Measurements from ENCODE around the gene PSG11.
"Not testable (repeated sequence)": the region's sequence is repeated elsewhere in the genome, so short reads cannot be mapped to it uniquely, and the experiment has no call there.

Gene PSG11

DNA sequence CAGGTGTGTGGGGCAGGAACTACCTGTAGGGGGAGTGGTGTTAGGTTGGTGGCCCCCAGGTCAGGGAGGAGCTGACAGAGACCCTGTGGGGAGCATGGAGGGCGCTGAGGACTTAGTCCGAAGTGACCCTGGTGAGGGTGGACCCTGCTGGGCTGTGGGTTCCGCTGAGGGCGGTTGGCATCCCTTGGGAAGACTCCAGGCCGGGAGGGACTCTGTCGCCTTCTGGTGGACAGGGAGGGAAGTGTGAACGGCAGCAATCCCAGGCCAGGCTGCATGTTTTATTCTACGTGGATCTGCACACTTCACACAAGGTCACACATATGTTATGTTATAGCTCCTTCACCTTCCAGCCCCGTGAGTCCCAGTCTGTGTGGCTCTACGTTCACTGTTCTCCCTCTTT lies 1.7 kb upstream of the PSG11 start:
- not testable (repeated sequence) for H3K27me3 ChIP-seq (ENCODE audit: control insufficient read depth in 1 of 2, insufficient read depth in 2 of 2, low read length in 2 of 2); H3K4me3 ChIP-seq (ENCODE audit: low read depth in 1 of 2, low read length in 2 of 2); H3K4me1 ChIP-seq (ENCODE audit: control insufficient read depth in 1 of 2, insufficient read depth in 2 of 2, low read length in 2 of 2); H3K9me3 ChIP-seq (ENCODE audit: control insufficient read depth in 1 of 2, low read length in 2 of 2); H3K27ac ChIP-seq (ENCODE audit: low read depth, low read length); H3K9ac ChIP-seq (ENCODE audit: low read depth in 1 of 2, low read length in 2 of 2); H3K36me3 ChIP-seq (ENCODE audit: control insufficient read depth in 1 of 2, insufficient read depth in 2 of 2, low read length in 2 of 2)

GRCh38 chr19:43027061-43027460 lies 792 bp upstream of the PSG11 start:
- H3K27me3 ChIP-seq (ENCODE audit: control insufficient read depth in 1 of 2, insufficient read depth in 2 of 2, low read length in 2 of 2); H3K4me1 ChIP-seq (ENCODE audit: control insufficient read depth in 1 of 2, insufficient read depth in 2 of 2, low read length in 2 of 2); H3K27ac ChIP-seq (ENCODE audit: low read depth, low read length); H3K4me3 ChIP-seq (ENCODE audit: low read depth in 1 of 2, low read length in 2 of 2); H3K9me3 ChIP-seq (ENCODE audit: control insufficient read depth in 1 of 2, low read length in 2 of 2); H3K36me3 ChIP-seq (ENCODE audit: control insufficient read depth in 1 of 2, insufficient read depth in 2 of 2, low read length in 2 of 2); H3K9ac ChIP-seq (ENCODE audit: low read depth in 1 of 2, low read length in 2 of 2): not testable (repeated sequence)

GRCh38 chr19:43022098-43022497 lies 4.2 kb downstream of the PSG11 start:
- H3K4me1 ChIP-seq (ENCODE audit: control insufficient read depth in 1 of 2, insufficient read depth in 2 of 2, low read length in 2 of 2); H3K36me3 ChIP-seq (ENCODE audit: control insufficient read depth in 1 of 2, insufficient read depth in 2 of 2, low read length in 2 of 2); H3K4me3 ChIP-seq (ENCODE audit: low read depth in 1 of 2, low read length in 2 of 2); H3K27me3 ChIP-seq (ENCODE audit: control insufficient read depth in 1 of 2, insufficient read depth in 2 of 2, low read length in 2 of 2); H3K27ac ChIP-seq (ENCODE audit: low read depth, low read length); H3K9ac ChIP-seq (ENCODE audit: low read depth in 1 of 2, low read length in 2 of 2); H3K9me3 ChIP-seq (ENCODE audit: control insufficient read depth in 1 of 2, low read length in 2 of 2): not testable (repeated sequence)

DNA sequence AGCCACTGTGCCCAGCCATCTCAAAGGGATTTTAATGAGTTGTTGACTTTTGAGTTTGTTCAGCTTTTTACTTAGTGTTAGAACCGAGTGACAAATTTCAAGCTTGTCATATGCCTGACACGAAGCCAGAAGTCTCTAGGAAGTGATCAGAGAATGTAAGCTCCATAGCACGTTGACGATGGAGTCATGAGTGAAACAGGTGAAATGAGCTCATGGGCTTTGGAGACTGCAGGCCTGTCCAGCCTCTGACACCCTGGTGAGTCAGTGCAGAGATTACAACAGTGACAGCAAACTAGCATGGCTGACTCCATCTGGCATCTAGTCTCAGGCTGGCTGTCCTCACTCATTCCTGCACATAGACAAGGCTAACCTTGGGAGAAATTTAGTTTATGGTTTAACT lies 4.6 kb downstream of the PSG11 start:
- H3K9me3 ChIP-seq (ENCODE audit: control insufficient read depth in 1 of 2, low read length in 2 of 2); H3K9ac ChIP-seq (ENCODE audit: low read depth in 1 of 2, low read length in 2 of 2); H3K27me3 ChIP-seq (ENCODE audit: control insufficient read depth in 1 of 2, insufficient read depth in 2 of 2, low read length in 2 of 2); H3K4me1 ChIP-seq (ENCODE audit: control insufficient read depth in 1 of 2, insufficient read depth in 2 of 2, low read length in 2 of 2); H3K36me3 ChIP-seq (ENCODE audit: control insufficient read depth in 1 of 2, insufficient read depth in 2 of 2, low read length in 2 of 2); H3K4me3 ChIP-seq (ENCODE audit: low read depth in 1 of 2, low read length in 2 of 2); H3K27ac ChIP-seq (ENCODE audit: low read depth, low read length): not testable (repeated sequence)

DNA sequence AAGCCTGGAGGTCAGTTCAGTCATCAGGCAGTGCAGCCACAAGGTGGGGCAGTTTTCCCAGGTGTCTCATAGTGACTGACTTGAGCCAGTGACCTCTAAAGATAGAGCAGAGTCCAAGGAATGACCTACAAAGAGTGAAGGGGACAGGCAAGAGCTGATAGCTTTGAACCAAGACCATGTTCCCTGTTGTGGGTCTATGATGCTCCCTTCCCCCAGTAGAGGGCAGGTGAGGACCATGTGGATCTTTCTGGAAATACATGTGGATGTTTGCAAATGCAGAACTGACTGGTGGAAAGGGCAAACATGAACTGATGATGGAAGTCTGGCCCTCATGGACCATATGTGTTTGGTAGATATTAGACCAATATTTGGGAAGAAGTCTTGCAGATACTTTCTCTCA lies 6.7 kb downstream of the PSG11 start:
- H3K27me3 ChIP-seq (ENCODE audit: control insufficient read depth in 1 of 2, insufficient read depth in 2 of 2, low read length in 2 of 2); H3K9ac ChIP-seq (ENCODE audit: low read depth in 1 of 2, low read length in 2 of 2); H3K4me1 ChIP-seq (ENCODE audit: control insufficient read depth in 1 of 2, insufficient read depth in 2 of 2, low read length in 2 of 2); H3K4me3 ChIP-seq (ENCODE audit: low read depth in 1 of 2, low read length in 2 of 2); H3K27ac ChIP-seq (ENCODE audit: low read depth, low read length); H3K36me3 ChIP-seq (ENCODE audit: control insufficient read depth in 1 of 2, insufficient read depth in 2 of 2, low read length in 2 of 2); H3K9me3 ChIP-seq (ENCODE audit: control insufficient read depth in 1 of 2, low read length in 2 of 2): not testable (repeated sequence)

DNA sequence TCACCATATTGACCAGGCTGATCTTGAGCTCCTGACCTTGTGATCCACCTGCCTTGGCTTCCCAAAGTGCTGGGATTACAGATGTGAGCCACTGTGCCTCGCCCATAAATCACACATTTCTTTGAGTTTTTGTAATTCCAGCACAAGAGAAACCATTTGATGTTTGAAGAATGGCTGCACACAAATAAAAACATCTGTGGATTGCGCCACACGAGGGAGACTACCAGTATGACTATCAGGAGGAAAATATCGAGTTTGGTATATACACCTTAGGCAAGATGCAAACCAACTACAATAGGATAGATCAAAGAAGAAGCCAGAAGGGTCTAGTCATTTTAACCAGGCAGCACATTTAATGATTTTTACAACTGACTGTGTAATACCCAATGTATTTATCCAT lies 20.4 kb downstream of the PSG11 start:
- not testable (repeated sequence) for H3K4me3 ChIP-seq (ENCODE audit: low read depth in 1 of 2, low read length in 2 of 2); H3K27me3 ChIP-seq (ENCODE audit: control insufficient read depth in 1 of 2, insufficient read depth in 2 of 2, low read length in 2 of 2); H3K27ac ChIP-seq (ENCODE audit: low read depth, low read length); H3K36me3 ChIP-seq (ENCODE audit: control insufficient read depth in 1 of 2, insufficient read depth in 2 of 2, low read length in 2 of 2); H3K9me3 ChIP-seq (ENCODE audit: control insufficient read depth in 1 of 2, low read length in 2 of 2); H3K9ac ChIP-seq (ENCODE audit: low read depth in 1 of 2, low read length in 2 of 2); H3K4me1 ChIP-seq (ENCODE audit: control insufficient read depth in 1 of 2, insufficient read depth in 2 of 2, low read length in 2 of 2)

DNA sequence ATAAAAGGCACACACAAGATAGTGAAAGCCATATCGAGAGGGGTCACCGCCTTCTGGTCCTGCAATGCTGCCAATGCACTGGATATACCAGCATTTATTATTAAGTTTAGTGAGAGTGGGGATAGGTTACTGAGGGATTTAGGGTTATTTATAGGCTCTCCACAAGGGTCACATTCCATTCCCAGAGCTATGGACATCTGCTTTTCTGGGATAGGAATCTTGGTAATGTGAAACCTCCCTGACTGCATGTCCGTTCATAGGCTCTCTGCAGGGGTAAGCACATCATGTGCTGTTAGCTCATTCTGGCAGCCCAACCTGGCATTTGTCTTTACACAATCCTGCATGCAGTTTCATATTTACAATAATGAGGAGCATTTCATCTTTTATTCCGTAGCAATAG lies 21.4 kb downstream of the PSG11 start:
- H3K27ac ChIP-seq (ENCODE audit: low read depth, low read length); H3K27me3 ChIP-seq (ENCODE audit: control insufficient read depth in 1 of 2, insufficient read depth in 2 of 2, low read length in 2 of 2); H3K9ac ChIP-seq (ENCODE audit: low read depth in 1 of 2, low read length in 2 of 2); H3K4me1 ChIP-seq (ENCODE audit: control insufficient read depth in 1 of 2, insufficient read depth in 2 of 2, low read length in 2 of 2); H3K9me3 ChIP-seq (ENCODE audit: control insufficient read depth in 1 of 2, low read length in 2 of 2); H3K36me3 ChIP-seq (ENCODE audit: control insufficient read depth in 1 of 2, insufficient read depth in 2 of 2, low read length in 2 of 2); H3K4me3 ChIP-seq (ENCODE audit: low read depth in 1 of 2, low read length in 2 of 2): not testable (repeated sequence)

DNA sequence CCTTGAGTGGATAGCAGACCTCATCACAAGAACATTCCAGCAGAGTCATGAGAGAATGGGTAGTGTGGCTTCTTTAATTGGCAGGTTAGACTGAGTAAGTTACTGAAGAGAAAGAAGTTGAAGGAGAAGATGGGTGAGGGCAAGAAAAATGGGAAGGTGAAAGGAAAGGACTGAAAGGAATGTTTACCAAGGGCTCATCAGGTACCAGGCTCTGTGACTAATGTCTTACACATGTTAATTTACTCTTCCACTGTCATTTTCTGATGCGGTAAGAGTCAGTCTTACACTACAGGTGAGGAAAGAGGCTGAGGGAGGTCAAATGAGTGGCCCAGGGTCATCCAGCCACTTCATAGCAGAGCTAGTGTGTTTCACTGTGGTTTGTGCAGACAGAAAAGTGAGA lies 22.6 kb downstream of the PSG11 start:
- not testable (repeated sequence) for H3K27me3 ChIP-seq (ENCODE audit: control insufficient read depth in 1 of 2, insufficient read depth in 2 of 2, low read length in 2 of 2); H3K36me3 ChIP-seq (ENCODE audit: control insufficient read depth in 1 of 2, insufficient read depth in 2 of 2, low read length in 2 of 2); H3K4me1 ChIP-seq (ENCODE audit: control insufficient read depth in 1 of 2, insufficient read depth in 2 of 2, low read length in 2 of 2); H3K4me3 ChIP-seq (ENCODE audit: low read depth in 1 of 2, low read length in 2 of 2); H3K9me3 ChIP-seq (ENCODE audit: control insufficient read depth in 1 of 2, low read length in 2 of 2); H3K9ac ChIP-seq (ENCODE audit: low read depth in 1 of 2, low read length in 2 of 2); H3K27ac ChIP-seq (ENCODE audit: low read depth, low read length)

DNA sequence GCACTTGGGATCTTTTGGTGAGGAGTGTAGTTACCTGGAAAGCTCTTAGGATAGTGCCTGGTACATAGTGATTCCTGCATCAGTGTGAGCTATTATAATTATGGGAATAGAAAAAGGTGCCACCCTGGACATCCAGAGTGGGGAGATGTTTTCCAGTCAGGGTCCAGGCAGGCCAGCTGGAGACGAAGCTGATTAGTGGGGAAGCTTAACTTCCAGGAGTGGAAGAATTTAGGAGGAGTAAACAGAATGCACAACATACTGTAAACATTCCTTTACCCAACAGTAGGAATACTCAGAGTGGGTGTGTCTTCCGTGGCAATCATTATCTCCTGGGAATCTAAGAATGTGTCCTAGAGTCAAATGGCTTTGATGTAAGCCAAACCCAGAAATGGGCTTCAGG lies 23.3 kb downstream of the PSG11 start:
- not testable (repeated sequence) for H3K9me3 ChIP-seq (ENCODE audit: control insufficient read depth in 1 of 2, low read length in 2 of 2); H3K9ac ChIP-seq (ENCODE audit: low read depth in 1 of 2, low read length in 2 of 2); H3K36me3 ChIP-seq (ENCODE audit: control insufficient read depth in 1 of 2, insufficient read depth in 2 of 2, low read length in 2 of 2); H3K4me1 ChIP-seq (ENCODE audit: control insufficient read depth in 1 of 2, insufficient read depth in 2 of 2, low read length in 2 of 2); H3K27ac ChIP-seq (ENCODE audit: low read depth, low read length); H3K27me3 ChIP-seq (ENCODE audit: control insufficient read depth in 1 of 2, insufficient read depth in 2 of 2, low read length in 2 of 2); H3K4me3 ChIP-seq (ENCODE audit: low read depth in 1 of 2, low read length in 2 of 2)

DNA sequence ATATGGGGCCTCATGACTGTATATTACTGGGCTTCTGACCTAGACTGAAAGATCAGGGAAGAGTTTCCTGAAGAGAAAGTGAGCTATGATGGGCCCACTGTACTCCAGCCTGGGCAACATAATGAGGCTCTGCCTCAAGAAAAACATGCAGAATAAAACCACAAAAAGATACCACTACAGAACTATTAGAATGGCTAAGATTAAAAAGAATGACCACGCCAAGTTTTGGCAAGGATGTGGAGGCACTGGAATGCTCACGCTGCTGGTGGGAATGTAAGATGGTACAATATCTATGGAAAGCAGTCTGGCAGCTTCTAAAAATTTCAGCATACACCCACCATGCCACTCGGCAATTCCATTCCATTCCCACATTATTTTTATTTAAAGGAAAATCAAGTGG lies 30.1 kb downstream of the PSG11 start:
- H3K4me1 ChIP-seq (ENCODE audit: control insufficient read depth in 1 of 2, insufficient read depth in 2 of 2, low read length in 2 of 2); H3K4me3 ChIP-seq (ENCODE audit: low read depth in 1 of 2, low read length in 2 of 2); H3K9me3 ChIP-seq (ENCODE audit: control insufficient read depth in 1 of 2, low read length in 2 of 2); H3K9ac ChIP-seq (ENCODE audit: low read depth in 1 of 2, low read length in 2 of 2); H3K36me3 ChIP-seq (ENCODE audit: control insufficient read depth in 1 of 2, insufficient read depth in 2 of 2, low read length in 2 of 2); H3K27ac ChIP-seq (ENCODE audit: low read depth, low read length); H3K27me3 ChIP-seq (ENCODE audit: control insufficient read depth in 1 of 2, insufficient read depth in 2 of 2, low read length in 2 of 2): not testable (repeated sequence)

- not testable (repeated sequence) for H3K4me3 ChIP-seq (ENCODE audit: low read depth in 1 of 2, low read length in 2 of 2); H3K9ac ChIP-seq (ENCODE audit: low read depth in 1 of 2, low read length in 2 of 2); H3K36me3 ChIP-seq (ENCODE audit: control insufficient read depth in 1 of 2, insufficient read depth in 2 of 2, low read length in 2 of 2); H3K4me1 ChIP-seq (ENCODE audit: control insufficient read depth in 1 of 2, insufficient read depth in 2 of 2, low read length in 2 of 2); H3K9me3 ChIP-seq (ENCODE audit: control insufficient read depth in 1 of 2, low read length in 2 of 2); H3K27ac ChIP-seq (ENCODE audit: low read depth, low read length); H3K27me3 ChIP-seq (ENCODE audit: control insufficient read depth in 1 of 2, insufficient read depth in 2 of 2, low read length in 2 of 2)
Observed at GRCh38 chr19:42992029-42992604, 34.2 kb downstream of the PSG11 start.
